K562 (cell line): ENCODE data around the gene EPHA1. TPM values are rescaled to one million over a fixed set of nuclear protein-coding genes. Genes with fewer than 3 reads are reported as not detected.

Experiments
- ATAC-seq: fragments of 200-7000 bp; cut with Tn5 transposase; 3 replicates; pipeline ENCODE4 v1.9.1; 2020; ENCODE audit warnings: moderate library complexity
- BruUV-seq: library from RNA; stranded (reverse); fragments of 400-500 nt; replicated peaks from 2 replicates; lab custom pipeline; 2021; lab: Mats Ljungman, UMichigan
- CTCF ChIA-PET: fragments of 300-600 bp; formaldehyde crosslinking; extraction: SDS; loops from one replicate; lab custom pipeline; 2021; ENCODE audit warnings: low intra/inter-chr PET ratio; lab: Yijun Ruan, JAX
- POLR2A ChIA-PET: fragments of 300-600, 350-650 bp; sonication (Branson Sonifier 250); formaldehyde crosslinking; extraction: SDS; loops from one replicate; lab custom pipeline; 2021; ENCODE audit warnings: antibody characterized with exemption, inconsistent platforms; lab: Yijun Ruan, JAX
- DNase-seq, 4 experiments: peaks; one replicate each; pipeline versions ENCODE4 v3.0.0 to v3.0.0-alpha.2; 2011 to 2018; ENCODE audit warnings: low spot score in 3 of 4, mixed read lengths in 3 of 4; ENCODE audit errors: extremely low read depth in 1 of 4
- FAIRE-seq: peaks from 2 replicates; lab custom pipeline; 2011; peaks lifted over from hg19 to GRCh38; lab: Jason Lieb, UNC
- H2AFZ ChIP-seq: 2 replicates; pipeline ENCODE4 v1.6.0; 2011; ENCODE audit warnings: low read depth, low read length, control low read depth, inconsistent platforms
- H3K27ac ChIP-seq: fragments of 200-600 bp; 3 replicates; pipeline ENCODE4 v1.8.0; 2011; ENCODE audit warnings: low read depth, mild to moderate bottlenecking, control low read depth, inconsistent platforms, low read length, moderate library complexity, mixed read lengths; ENCODE audit errors: extremely low read depth
- H3K27me3 ChIP-seq, 2 experiments: fragments of 300-600 bp in 1 of 2; 2 replicates in 1 of 2; 3 replicates in 1 of 2; pipeline versions ENCODE4 v1.6.0 to v1.8.0; 2011; ENCODE audit warnings: inconsistent platforms in 2 of 2, low read length in 2 of 2, mild to moderate bottlenecking in 1 of 2, mixed read lengths in 1 of 2, moderate library complexity in 1 of 2; ENCODE audit not compliant: control insufficient read depth in 2 of 2, insufficient read depth in 2 of 2
- H3K36me3 ChIP-seq: fragments of 300-600 bp; 3 replicates; pipeline ENCODE4 v1.8.0; 2011; ENCODE audit warnings: mild to moderate bottlenecking, low read length, inconsistent platforms; ENCODE audit not compliant: control insufficient read depth, insufficient read depth
- H3K4me1 ChIP-seq, 2 experiments: fragments of 200-600 bp in 1 of 2; replicated peaks in 1 of 2; 2 replicates in 1 of 2; 3 replicates in 1 of 2; pipeline versions ENCODE4 v1.5.1 to v1.8.0; 2011; ENCODE audit warnings: inconsistent platforms in 2 of 2, low read length in 2 of 2, mild to moderate bottlenecking in 1 of 2, mixed read lengths in 1 of 2, moderate library complexity in 1 of 2; ENCODE audit not compliant: control insufficient read depth in 2 of 2, insufficient read depth in 2 of 2
- H3K4me2 ChIP-seq: 2 replicates; pipeline ENCODE4 v1.6.1; 2011; ENCODE audit warnings: low read length, control low read depth, inconsistent platforms, mixed read lengths; ENCODE audit not compliant: insufficient read depth
- H3K4me3 ChIP-seq: fragments of 200-600 bp; sonication (generic), shearing (Covaris generic); 2 replicates; pipeline ENCODE4 v1.5.1; 2016; ENCODE audit warnings: control low read depth, inconsistent platforms
- H3K79me2 ChIP-seq: fragments of 200-600 bp; 3 replicates; pipeline ENCODE4 v1.8.0; 2011; ENCODE audit warnings: low read length, inconsistent platforms; ENCODE audit not compliant: control insufficient read depth, insufficient read depth
- H3K9ac ChIP-seq, 2 experiments: 2 replicates each; pipeline versions ENCODE4 v1.6.0 to v1.6.1; 2011; ENCODE audit warnings: low read depth in 2 of 2, low read length in 2 of 2, control low read depth in 1 of 2, inconsistent platforms in 1 of 2, mild to moderate bottlenecking in 1 of 2, mixed read lengths in 1 of 2; ENCODE audit not compliant: insufficient read depth in 1 of 2
- H3K9me1 ChIP-seq: one replicate; pipeline ENCODE4 v1.6.0; 2011; ENCODE audit warnings: inconsistent platforms, mild to moderate bottlenecking, low read length, moderate library complexity; ENCODE audit not compliant: control insufficient read depth, insufficient read depth
- H3K9me3 ChIP-seq: replicated peaks from 2 replicates; pipeline ENCODE4 v1.5.1; 2011; ENCODE audit warnings: low read depth, low read length, inconsistent platforms; ENCODE audit not compliant: control insufficient read depth, insufficient read depth
- H4K20me1 ChIP-seq: replicated peaks from 2 replicates; pipeline ENCODE4 v1.6.1; 2011; ENCODE audit warnings: low read length, inconsistent platforms, mixed read lengths; ENCODE audit not compliant: control insufficient read depth, insufficient read depth
- BRD4 ChIP-seq: fragments of 200-600 bp; sonication (generic); IDR thresholded peaks from 2 replicates; pipeline ENCODE4 v1.6.1; 2017; ENCODE audit warnings: inconsistent platforms
- CBFA2T2 ChIP-seq: fragments of 450-650 bp; conservative IDR thresholded peaks from 2 replicates; pipeline ENCODE4 v1.6.1; 2017; ENCODE audit warnings: mild to moderate bottlenecking
- CREM ChIP-seq: IDR thresholded peaks from 2 replicates; pipeline ENCODE4 v1.6.1; 2014; ENCODE audit warnings: antibody characterized with exemption, low read depth
- EZH2 ChIP-seq: IDR thresholded peaks from 2 replicates; pipeline ENCODE4 v1.6.1; 2012; ENCODE audit warnings: low read depth, mild to moderate bottlenecking, inconsistent platforms, low read length, borderline replicate concordance
- HDAC6 ChIP-seq: IDR thresholded peaks from 2 replicates; pipeline ENCODE4 v1.6.1; 2012; ENCODE audit warnings: low read depth, mild to moderate bottlenecking, control low read depth, inconsistent platforms, low read length, moderate library complexity
- HNRNPL ChIP-seq: fragments of 200-400 bp; formaldehyde crosslinking; IDR thresholded peaks from 2 replicates; pipeline ENCODE4 v1.6.1; 2017; ENCODE audit warnings: low read depth, mild to moderate bottlenecking, low read length
- MXI1 ChIP-seq: IDR thresholded peaks from 2 replicates; pipeline ENCODE4 v1.6.1; 2011; ENCODE audit warnings: low read depth, mild to moderate bottlenecking, improper control_type of control experiment, low read length
- RBM17 ChIP-seq: fragments of 200-400 bp; formaldehyde crosslinking; IDR thresholded peaks from 2 replicates; pipeline ENCODE4 v1.6.1; 2017; ENCODE audit warnings: low read depth, mild to moderate bottlenecking, low read length, borderline replicate concordance
- RBM34 ChIP-seq: fragments of 200-400 bp; formaldehyde crosslinking; IDR thresholded peaks from 2 replicates; pipeline ENCODE4 v1.6.1; 2018; ENCODE audit warnings: low read length, borderline replicate concordance; ENCODE audit not compliant: insufficient read depth
- SMC3 ChIP-seq: conservative IDR thresholded peaks from 2 replicates; pipeline ENCODE4 v1.6.1; 2011; ENCODE audit warnings: low read depth, low read length, improper control_type of control experiment; ENCODE audit not compliant: insufficient read depth
- VEZF1 ChIP-seq: fragments of 200-800 bp; sonication (Bioruptor generic); IDR thresholded peaks from 2 replicates; pipeline ENCODE4 v1.6.1; 2017; ENCODE audit warnings: missing genetic modification characterization, missing compliant biosample characterization
- ZBTB43 ChIP-seq: sonication (generic); formaldehyde crosslinking; IDR thresholded peaks from 2 replicates; pipeline ENCODE4 v1.8.0; 2023; ENCODE audit warnings: mild to moderate bottlenecking, missing genetic modification reagents
- ZBTB8A ChIP-seq: fragments of 450-650 bp; IDR thresholded peaks from 2 replicates; pipeline ENCODE4 v1.6.1; 2018; ENCODE audit warnings: mild to moderate bottlenecking, moderate library complexity; ENCODE audit not compliant: partially characterized antibody
- ZC3H11A ChIP-seq: IDR thresholded peaks from 2 replicates; pipeline ENCODE4 v1.6.1; 2012; ENCODE audit warnings: low read depth, low read length, improper control_type of control experiment
- ZNF146 ChIP-seq: IDR thresholded peaks from one replicate; pipeline ENCODE4 v1.6.1; 2018; ENCODE audit warnings: missing compliant biosample characterization; ENCODE audit not compliant: unreplicated experiment
- ZNF3 ChIP-seq: fragments of 250-450 bp; sonication (Bioruptor Pico); IDR thresholded peaks from 2 replicates; pipeline ENCODE4 v1.5.0; 2021; ENCODE audit warnings: mild to moderate bottlenecking, moderate library complexity
- ZNF347 ChIP-seq: fragments of 450-650 bp; formaldehyde crosslinking; IDR thresholded peaks from 2 replicates; pipeline ENCODE4 v1.4.0; 2020; ENCODE audit warnings: low read depth, mild to moderate bottlenecking, moderate library complexity
- WGBS: fragments of 100-300 bp; shearing (Covaris generic); methylation state at CpG from one replicate; pipeline ENCODE4 v1.1.6; 2016; ENCODE audit warnings: low coverage, mixed read lengths; ENCODE audit not compliant: insufficient coverage; ENCODE audit errors: missing lambda C conversion rate; 5-methylcytosine and 5-hydroxymethylcytosine counted together
- in situ Hi-C: fragments of 300-500 bp; cut with MboI; formaldehyde crosslinking; loops from 4 replicates; pipeline ENCODE4 v1.15.0; 2018; ENCODE audit warnings: inconsistent platforms, mixed read lengths
- intact Hi-C: fragments of 100-400 bp; cut with micrococcal nuclease; formaldehyde crosslinking; loops from 2 replicates; pipeline ENCODE4 v1.14.2; 2022
- polyA plus RNA-seq, 8 experiments: library from polyadenylated mRNA; depleted of rRNA in 4 of 8; stranded (reverse) in 5 of 8; unstranded in 3 of 8; fragments of >200 nt; fragmentation: Nextera tagmentation in 2 of 8; fragmentation: Illumina TruSeq in 1 of 8; extraction: Ambion mirVana in 2 of 8; extraction: Trizol in 1 of 8; gene quantifications; 2 replicates each; pipeline versions ENCODE4 v1.2.1 to v1.2.3, GENCODE V29; 2011 to 2014; ENCODE audit warnings: inconsistent platforms in 1 of 8, missing spikeins in 1 of 8
- total RNA-seq, 7 experiments: library from RNA; depleted of rRNA in 6 of 7; stranded (reverse); fragments of >200 nt in 6 of 7; fragmentation: Illumina TruSeq in 2 of 7; extraction: Trizol in 2 of 7; gene quantifications; 2 replicates each; pipeline versions ENCODE4 v1.2.1 to v1.2.3, GENCODE V29; 2011 to 2021; ENCODE audit warnings: low replicate concordance in 1 of 7
- TF ChIP-seq, protein P1 (sequence below): fragments of 250-450 bp; sonication (Bioruptor Pico); IDR thresholded peaks from 2 replicates; pipeline ENCODE4 v1.5.0; 2022; ENCODE audit warnings: mild to moderate bottlenecking

Gene EPHA1
- total and polyA plus RNA-seq, 9 of the 15 experiments (the other 6 are each of a cell fraction or from before 2014, with no cell fraction given), result 0.22 to 0.57 (median 0.32) TPM; not detected in 6

- in situ Hi-C loops, result no loop called here
- Histone ChIP-seq H3K27ac (no peak within 1 kb of the TSS), H3K36me3 (no peaks in the 10 kb centered on the region), H3K79me2 (no peaks in the 10 kb centered on the region), H3K4me3 (no peak within 1 kb of the TSS), H2AFZ (no peak within 1 kb of the TSS), H4K20me1 (peaks cover 9% of the 10 kb centered on the region; the same call in 1 of the 2 replicates), H3K4me2 (no peak within 1 kb of the TSS), H3K4me1 (peaks cover 0 to 17% of the 10 kb centered on the region in 2 experiments; a peak in 2 of 5 replicates), H3K9me1 (peaks cover 3% of the 10 kb centered on the region), H3K9ac (no peak within 1 kb of the TSS), H3K27me3 (peaks cover 76 to 85% of the 10 kb centered on the region in 2 experiments), H3K9me3 (no peaks in the 10 kb centered on the region)
- WGBS, result 12% methylated on average over 29 of the region's 112 CpGs
- ChIA-PET POLR2A (no interaction called here), CTCF (no interaction called here)
- FAIRE-seq (no peak), DNase-seq (peak in 3 of 4 experiments; percentile 49 to 80 (median 76)), ATAC-seq (peak; percentile 32)
- BruUV-seq, result no TSS peak
- intact Hi-C loops, result no loop called here
- TF ChIP-seq ZNF3 (no peak), CBFA2T2 (no peak), CREM (no peak), ZNF146 (no peak), MXI1 (no peak), ZNF347 (CRISPR knock-in tag) (no peak), ZBTB43 (CRISPR knock-in tag) (no peak), RBM34 (no peak), BRD4 (no peak), ZBTB8A (no peak), EZH2 (peak; percentile 81; the same call in 1 of the 2 replicates), HDAC6 (no peak), SMC3 (no peak), HNRNPL (no peak), VEZF1 (0 out of 2 replicates have a peak, but pooled peaks have one; percentile 22), RBM17 (no peak), ZC3H11A (no peak)
- TF ChIP-seq, protein P1, sequence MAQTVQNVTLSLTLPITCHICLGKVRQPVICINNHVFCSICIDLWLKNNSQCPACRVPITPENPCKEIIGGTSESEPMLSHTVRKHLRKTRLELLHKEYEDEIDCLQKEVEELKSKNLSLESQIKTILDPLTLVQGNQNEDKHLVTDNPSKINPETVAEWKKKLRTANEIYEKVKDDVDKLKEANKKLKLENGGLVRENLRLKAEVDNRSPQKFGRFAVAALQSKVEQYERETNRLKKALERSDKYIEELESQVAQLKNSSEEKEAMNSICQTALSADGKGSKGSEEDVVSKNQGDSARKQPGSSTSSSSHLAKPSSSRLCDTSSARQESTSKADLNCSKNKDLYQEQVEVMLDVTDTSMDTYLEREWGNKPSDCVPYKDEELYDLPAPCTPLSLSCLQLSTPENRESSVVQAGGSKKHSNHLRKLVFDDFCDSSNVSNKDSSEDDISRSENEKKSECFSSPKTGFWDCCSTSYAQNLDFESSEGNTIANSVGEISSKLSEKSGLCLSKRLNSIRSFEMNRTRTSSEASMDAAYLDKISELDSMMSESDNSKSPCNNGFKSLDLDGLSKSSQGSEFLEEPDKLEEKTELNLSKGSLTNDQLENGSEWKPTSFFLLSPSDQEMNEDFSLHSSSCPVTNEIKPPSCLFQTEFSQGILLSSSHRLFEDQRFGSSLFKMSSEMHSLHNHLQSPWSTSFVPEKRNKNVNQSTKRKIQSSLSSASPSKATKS, result no peak
These were observed 46.3 kb downstream of the EPHA1 start, which contains the start of gene FAM131B for GRCh38 chr7:143362131-143363015. TSS of gene FAM131B (minus strand) at chr7:143362713. CDS start at chr7:143362603, 110 bp downstream.
